NCI-H1105 treated with DMSO at 0.1 percent for 48 hours (cell line): ENCODE results near the gene SLC39A7.

Experiments
- DNase-seq: peaks from one replicate; lab custom pipeline; 2025; lab: John Stamatoyannopoulos, UW

Gene SLC39A7

DNA sequence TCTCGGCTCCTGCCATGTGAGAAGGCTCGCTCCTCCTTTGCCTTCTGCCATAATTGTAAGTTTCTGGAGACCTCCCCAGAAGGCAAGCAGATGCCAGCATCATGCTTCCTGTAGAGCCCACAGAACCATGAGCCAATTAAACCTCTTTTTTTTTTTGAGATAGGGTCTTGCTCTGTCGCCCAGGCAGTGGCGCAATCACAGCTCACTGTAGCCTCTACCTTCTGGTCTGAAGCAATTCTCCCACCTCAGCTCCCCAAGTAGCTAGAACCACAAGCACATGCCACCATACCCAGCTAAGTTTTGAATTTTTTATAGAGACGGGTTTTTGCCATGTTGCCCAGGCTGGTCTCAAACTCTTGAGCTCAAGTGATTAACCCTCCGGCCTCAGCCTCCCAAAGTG is 36.2 kb downstream of the SLC39A7 start:
- no peak for DNase-seq

DNA sequence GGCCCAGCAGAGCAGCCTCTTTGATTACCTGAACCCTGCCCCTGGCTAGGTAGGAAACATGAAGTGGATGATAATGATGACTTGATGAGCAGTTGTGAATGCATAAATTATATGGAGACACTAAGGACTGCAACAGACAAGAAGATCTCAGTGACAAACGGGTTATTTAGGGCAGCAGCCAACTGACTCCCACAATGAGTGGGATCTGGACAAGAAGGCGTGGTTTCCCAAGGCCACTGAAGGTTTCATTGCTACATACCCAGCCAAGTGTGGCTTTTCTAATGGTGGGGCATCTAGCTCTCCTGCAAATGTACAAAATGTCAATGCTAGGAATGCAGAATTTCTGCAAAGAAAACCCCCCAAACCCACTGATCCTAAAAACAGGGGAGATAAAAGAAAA is 37.1 kb downstream of the SLC39A7 start:
- DNase-seq: no peak

- no peak for DNase-seq
These were observed 41.3 kb downstream of the SLC39A7 start for GRCh38 chr6:33241968-33242367.

- no peak for DNase-seq
These were observed 42.8 kb downstream of the SLC39A7 start for GRCh38 chr6:33243476-33243875.

DNA sequence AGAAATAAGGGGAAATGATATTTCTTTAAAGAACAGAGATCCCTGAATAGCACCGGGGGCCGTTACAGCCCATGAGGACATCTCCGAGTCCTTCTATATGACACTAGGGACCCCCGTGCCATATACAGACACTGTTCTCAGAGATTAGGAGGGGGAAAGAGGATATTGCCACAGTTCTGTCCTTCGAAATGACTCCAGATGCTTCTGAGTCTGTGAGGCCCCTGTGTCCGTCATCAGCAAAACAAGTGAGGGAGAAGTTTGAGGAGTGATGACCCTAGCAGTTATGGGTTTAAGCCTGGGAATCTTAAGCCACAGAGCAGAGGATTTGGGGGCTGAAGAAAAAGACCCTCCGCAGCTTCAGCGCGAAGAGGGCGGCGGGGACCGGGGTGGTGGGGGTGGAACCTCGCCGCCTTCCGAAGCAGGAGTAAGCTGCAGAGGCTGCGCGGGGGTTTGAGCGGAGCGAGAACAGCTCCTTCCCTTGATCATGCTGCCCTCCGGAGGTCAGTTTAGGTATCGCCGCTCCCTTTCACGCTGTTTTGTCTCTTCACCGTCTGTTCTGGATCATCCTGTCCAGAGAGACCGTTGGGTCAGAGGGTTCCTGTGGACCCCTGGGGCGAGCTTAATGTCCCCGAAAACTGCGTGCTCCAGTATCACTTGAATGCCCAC is 47.4 kb downstream of the SLC39A7 start:
- DNase-seq: peak; percentile 70

DNA sequence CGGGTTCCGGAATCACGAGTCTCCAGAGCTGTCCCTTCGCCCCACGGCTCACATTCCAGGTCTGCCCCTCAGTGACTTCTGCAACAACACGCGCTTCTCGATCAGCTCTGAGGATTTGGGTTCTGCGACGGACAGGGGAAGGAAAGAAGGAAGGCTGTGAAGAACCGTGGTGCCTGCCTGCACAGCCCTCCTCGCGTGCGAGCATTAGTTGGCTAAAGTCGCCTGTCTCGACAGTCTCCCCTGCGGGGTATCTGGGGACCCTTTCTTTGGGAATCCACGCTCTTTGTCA is 47.9 kb downstream of the SLC39A7 start:
- no peak for DNase-seq

DNA sequence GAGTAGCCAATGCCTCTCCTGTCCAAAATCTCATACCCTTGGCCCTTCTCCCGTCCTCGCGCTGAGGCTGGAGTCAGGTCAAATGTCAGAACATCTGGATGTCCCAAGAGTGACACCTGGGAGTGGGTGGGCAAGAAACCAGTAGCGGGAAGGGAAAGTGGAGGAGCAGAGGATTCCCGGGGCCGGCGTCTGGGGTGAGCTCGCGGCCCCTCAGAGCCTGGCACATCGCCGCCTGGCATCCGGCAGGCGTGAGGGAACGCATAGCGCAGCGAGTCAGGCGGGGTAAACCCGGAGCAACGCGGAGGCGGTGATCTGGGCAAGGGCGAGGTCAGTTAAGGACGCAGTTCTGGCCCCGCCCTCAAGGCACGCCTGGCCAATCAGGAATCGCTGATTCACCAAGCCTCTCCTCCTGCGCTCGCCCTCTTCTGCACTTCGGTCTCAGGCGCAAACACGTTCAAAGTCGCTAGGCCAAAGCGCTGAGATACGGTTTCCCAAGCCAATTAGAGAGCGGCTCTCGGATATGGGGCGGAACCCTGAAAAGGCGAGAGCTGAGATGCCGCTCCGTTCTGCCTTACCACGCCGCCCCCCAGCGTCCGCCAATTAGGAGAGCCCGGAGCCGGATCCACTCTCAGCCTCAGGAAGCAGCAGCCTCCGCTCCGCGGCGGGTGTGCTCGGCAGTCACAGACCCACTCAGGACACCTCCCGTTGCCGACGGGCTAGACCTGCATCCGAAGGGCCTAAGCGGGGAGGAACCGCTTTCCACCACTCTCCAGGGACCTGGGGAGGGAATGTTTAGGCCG is 48.5 kb downstream of the SLC39A7 start:
- DNase-seq: peak; percentile 99

GRCh38 chr6:33249732-33250630 is 49.3 kb downstream of the SLC39A7 start:
- no peak for DNase-seq

GRCh38 chr6:33250731-33251130 is 50.1 kb downstream of the SLC39A7 start:
- no peak for DNase-seq

- no peak for DNase-seq
These were observed 50.8 kb downstream of the SLC39A7 start for GRCh38 chr6:33251395-33252012.

DNA sequence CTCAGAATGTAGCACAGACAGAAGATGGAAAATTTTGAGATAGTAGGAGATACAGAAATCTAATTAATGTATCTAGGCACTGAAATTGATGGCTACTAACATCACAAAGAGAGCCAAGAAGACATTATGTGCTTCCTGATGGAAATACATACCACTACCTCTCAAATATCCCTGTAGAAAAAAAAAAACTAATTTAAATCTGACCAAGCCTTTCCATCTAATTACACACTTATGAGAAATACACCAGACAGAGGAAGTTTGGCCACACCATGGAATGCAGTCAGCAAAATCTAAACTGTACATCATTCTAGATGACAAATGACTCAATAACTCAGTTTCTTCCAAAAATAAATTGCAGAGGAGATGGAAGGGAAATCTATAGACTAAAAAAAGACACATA is 52.1 kb downstream of the SLC39A7 start:
- DNase-seq: no peak
